Esophagus squamous epithelium (tissue), 5 donors: ENCODE data around the gene PM20D2. TPM values are rescaled to one million over a fixed set of nuclear protein-coding genes. Genes with fewer than 3 reads are reported as not detected.

Source experiments
- DNase-seq: peaks from one replicate; lab custom pipeline; 2025; lab: John Stamatoyannopoulos, UW
- H3K27ac ChIP-seq, 4 donors: fragments of 200-600 bp; sonication (generic); one replicate each; pipeline ENCODE4 v1.5.1; 2016 to 2019; ENCODE audit warnings: mild to moderate bottlenecking in 1 of 4
- H3K27me3 ChIP-seq, 4 donors: fragments of 200-600 bp; sonication (generic); 1 replicate in 3 of 4; 2 replicates in 1 of 4; pipeline versions ENCODE4 v1.5.1 to v1.6.0; 2017 to 2021; ENCODE audit warnings: antibody characterized with exemption in 1 of 4
- H3K36me3 ChIP-seq, 3 donors: fragments of 200-600 bp; sonication (generic); one replicate each; pipeline ENCODE4 v1.5.1; 2016 to 2019
- H3K4me1 ChIP-seq, 3 donors: fragments of 200-600 bp; sonication (generic); one replicate each; pipeline ENCODE4 v1.5.1; 2017 to 2019
- H3K4me3 ChIP-seq, 4 donors: fragments of 200-600 bp; sonication (generic); 1 replicate in 3 of 4; 2 replicates in 1 of 4; pipeline ENCODE4 v1.5.1; 2016 to 2019; ENCODE audit warnings: mild to moderate bottlenecking in 2 of 4, moderate library complexity in 1 of 4
- H3K9me3 ChIP-seq, 3 donors: fragments of 200-600 bp; sonication (generic); one replicate each; pipeline ENCODE4 v1.5.1; 2016 to 2019
- CTCF ChIP-seq, 6 experiments: fragments of 450-650 bp in 4 of 6; fragments of 200-600 bp in 2 of 6; sonication (generic) in 2 of 6; IDR thresholded peaks; one replicate each; pipeline ENCODE4 v1.5.1; 2016 to 2019; ENCODE audit warnings: antibody characterized with exemption in 6 of 6, mild to moderate bottlenecking in 4 of 6, moderate library complexity in 4 of 6
- POLR2A ChIP-seq, 4 donors: fragments of 450-650 bp; IDR thresholded peaks; one replicate each; pipeline ENCODE4 v1.6.1; 2017; ENCODE audit warnings: antibody characterized with exemption in 4 of 4, mild to moderate bottlenecking in 4 of 4, moderate library complexity in 3 of 4
- WGBS, 2 donors: methylation state at CpG; one replicate each; pipeline ENCODE4 v1.1.5; 2018; 5-methylcytosine and 5-hydroxymethylcytosine counted together
- intact Hi-C: fragments of 100-400 bp; cut with DNase I; formaldehyde crosslinking; loops from one replicate; pipeline ENCODE4 v1.15.0; 2022
- total RNA-seq, 4 donors: library from RNA; depleted of rRNA; stranded (reverse); fragments of >200 nt; gene quantifications; one replicate each; pipeline ENCODE4 v1.1.0, GENCODE V29; 2016
- donor health status: DM: yes; HTN: yes; CAD: no.

Gene PM20D2
- total RNA-seq, 4 donors from 2014 or later, result 11.9 to 19.0 (median 17.8) TPM

- H3K9me3 ChIP-seq, result no peaks in the 10 kb centered on the region
- TF ChIP-seq CTCF (IDR thresholded peaks at IDR 0.05) (no peak), POLR2A (IDR thresholded peaks at IDR 0.05) (no peak)
- DNase-seq, result no peak
- WGBS, 2 donors, result 76 to 78% methylated on average over 3 of the region's 3 CpGs
- H3K27ac ChIP-seq, result no peak overlapping the region
- no peaks in the 10 kb centered on the region for H3K27me3 ChIP-seq
- no peaks in the 10 kb centered on the region for H3K36me3 ChIP-seq
- no peak overlapping the region for H3K4me3 ChIP-seq
- intact Hi-C loops, result no loop called here
- H3K4me1 ChIP-seq, result peaks cover 0 to 5% (median 0%) of the 10 kb centered on the region in 3 donors
Measured at GRCh38 chr6:89134723-89135122, 11.1 kb upstream of the PM20D2 start.

GRCh38 chr6:89138173-89138572 lies 7.7 kb upstream of the PM20D2 start:
- no peaks in the 10 kb centered on the region for H3K36me3 ChIP-seq
- intact Hi-C loops, result no loop called here
- no peak overlapping the region for H3K27ac ChIP-seq
- H3K9me3 ChIP-seq, result no peaks in the 10 kb centered on the region
- peaks cover 0 to 7% (median 0%) of the 10 kb centered on the region in 3 donors for H3K4me1 ChIP-seq
- DNase-seq, result no peak
- TF ChIP-seq CTCF (IDR thresholded peaks at IDR 0.05) (no peak), POLR2A (IDR thresholded peaks at IDR 0.05) (no peak)
- no peak overlapping the region for H3K4me3 ChIP-seq
- WGBS, 2 donors, result 60 to 79% methylated on average over 2 of the region's 2 CpGs
- H3K27me3 ChIP-seq, result no peaks in the 10 kb centered on the region

- Histone ChIP-seq H3K27me3 (no peaks in the 10 kb centered on the region), H3K9me3 (no peaks in the 10 kb centered on the region), H3K36me3 (no peaks in the 10 kb centered on the region), H3K4me3 (no peak overlapping the region), H3K4me1 (peaks cover 0 to 15% (median 3%) of the 10 kb centered on the region in 3 donors), H3K27ac (no peak overlapping the region)
- TF ChIP-seq CTCF (IDR thresholded peaks at IDR 0.05), result no peak
- no peak for TF ChIP-seq POLR2A (IDR thresholded peaks at IDR 0.05)
- WGBS, 2 donors, result 55 to 87% methylated on average over 5 of the region's 5 CpGs
- no peak for DNase-seq
- intact Hi-C loops, result no loop called here
Measured at GRCh38 chr6:89139509-89140346, 6.1 kb upstream of the PM20D2 start.

GRCh38 chr6:89140347-89141156 lies 5.3 kb upstream of the PM20D2 start:
- no peak for DNase-seq
- H3K36me3 ChIP-seq, result no peaks in the 10 kb centered on the region
- no peak overlapping the region for H3K4me3 ChIP-seq
- peaks cover 0 to 23% (median 3%) of the 10 kb centered on the region in 3 donors for H3K4me1 ChIP-seq
- intact Hi-C loops, result no loop called here
- WGBS, 2 donors, result 65 to 81% methylated on average over 7 of the region's 7 CpGs
- TF ChIP-seq CTCF (IDR thresholded peaks at IDR 0.05) (no peak), POLR2A (IDR thresholded peaks at IDR 0.05) (no peak)
- no peak overlapping the region for H3K27ac ChIP-seq
- no peaks in the 10 kb centered on the region for H3K9me3 ChIP-seq
- H3K27me3 ChIP-seq, result no peaks in the 10 kb centered on the region
